NK-92 treated with Interleukin-12 subunit alpha and Interleukin-12 subunit beta, amount 100 ng/mL, for 24 hours (cell line): ENCODE data around the gene ROR2.
"Not testable (repeated sequence)": the region's sequence is repeated elsewhere in the genome, so short reads cannot be mapped to it uniquely, and the experiment has no call there.

Experiments used
- DNase-seq: peaks from one replicate; lab custom pipeline; 2025; lab: John Stamatoyannopoulos, UW

The ROR2 gene

DNA sequence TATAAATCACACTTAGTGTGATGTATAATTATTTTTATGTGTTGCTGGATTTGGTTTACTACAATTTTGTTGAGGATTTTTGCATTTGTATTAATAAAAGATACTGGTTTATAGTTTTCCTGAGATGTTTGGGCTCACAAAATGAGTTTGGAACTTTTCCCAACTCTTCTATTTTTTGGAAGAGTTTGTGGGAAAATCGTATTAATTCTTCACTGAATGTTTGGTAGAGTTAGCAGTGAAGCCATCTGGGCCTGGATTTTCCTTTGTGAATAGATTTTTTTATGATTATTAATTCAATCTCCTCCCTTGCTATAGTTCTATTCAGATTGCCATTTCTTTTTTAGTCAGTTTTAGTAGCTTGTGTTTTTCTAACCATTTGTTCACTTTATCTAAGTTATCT lies 324.7 kb downstream of the ROR2 start:
- no peak for DNase-seq

DNA sequence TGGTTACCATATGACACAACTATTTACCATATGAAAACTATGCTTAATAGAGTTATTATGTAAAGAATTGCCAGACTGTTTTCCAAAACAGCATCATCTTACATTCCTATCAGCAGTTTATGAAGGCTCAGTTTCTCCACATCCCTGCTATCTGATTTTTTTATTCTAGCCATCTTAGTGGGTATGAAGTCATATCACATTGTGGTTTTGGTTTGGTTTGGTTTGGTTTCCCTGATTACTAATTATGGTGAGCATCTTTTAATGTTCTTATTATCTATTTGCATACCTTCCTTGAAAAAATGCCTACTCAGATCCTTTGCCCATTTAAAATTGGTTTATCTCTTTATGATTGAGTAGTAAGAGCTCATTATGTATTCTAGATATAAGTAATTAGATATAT lies 327.0 kb downstream of the ROR2 start:
- DNase-seq = no peak

DNA sequence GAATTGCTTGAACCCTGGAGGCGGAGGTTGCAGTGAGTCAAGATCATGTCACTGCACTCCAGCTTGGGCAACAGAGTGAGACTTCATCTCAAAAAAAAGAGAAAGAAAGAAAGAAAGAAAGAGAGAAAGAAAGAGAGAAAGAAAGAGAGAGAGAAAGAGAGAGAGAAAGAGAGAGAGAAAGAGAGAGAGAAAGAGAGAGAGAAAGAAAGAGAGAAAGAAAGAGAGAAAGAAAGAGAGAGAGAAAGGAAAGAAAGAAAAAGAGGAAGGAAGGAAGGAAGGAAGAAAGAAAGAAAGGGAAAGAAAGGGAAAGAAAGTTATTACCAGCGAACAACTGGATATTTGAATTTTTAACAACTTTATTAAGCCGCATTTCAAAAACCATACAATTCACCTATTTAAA lies 327.9 kb downstream of the ROR2 start:
- DNase-seq = not testable (repeated sequence)

GRCh38 chr9:91614044-91614443 lies 336.0 kb downstream of the ROR2 start:
- not testable (repeated sequence) for DNase-seq

- DNase-seq = no peak
Observed at GRCh38 chr9:91611582-91611981, 338.4 kb downstream of the ROR2 start.

GRCh38 chr9:91606255-91606995 lies 343.6 kb downstream of the ROR2 start:
- DNase-seq = no peak

DNA sequence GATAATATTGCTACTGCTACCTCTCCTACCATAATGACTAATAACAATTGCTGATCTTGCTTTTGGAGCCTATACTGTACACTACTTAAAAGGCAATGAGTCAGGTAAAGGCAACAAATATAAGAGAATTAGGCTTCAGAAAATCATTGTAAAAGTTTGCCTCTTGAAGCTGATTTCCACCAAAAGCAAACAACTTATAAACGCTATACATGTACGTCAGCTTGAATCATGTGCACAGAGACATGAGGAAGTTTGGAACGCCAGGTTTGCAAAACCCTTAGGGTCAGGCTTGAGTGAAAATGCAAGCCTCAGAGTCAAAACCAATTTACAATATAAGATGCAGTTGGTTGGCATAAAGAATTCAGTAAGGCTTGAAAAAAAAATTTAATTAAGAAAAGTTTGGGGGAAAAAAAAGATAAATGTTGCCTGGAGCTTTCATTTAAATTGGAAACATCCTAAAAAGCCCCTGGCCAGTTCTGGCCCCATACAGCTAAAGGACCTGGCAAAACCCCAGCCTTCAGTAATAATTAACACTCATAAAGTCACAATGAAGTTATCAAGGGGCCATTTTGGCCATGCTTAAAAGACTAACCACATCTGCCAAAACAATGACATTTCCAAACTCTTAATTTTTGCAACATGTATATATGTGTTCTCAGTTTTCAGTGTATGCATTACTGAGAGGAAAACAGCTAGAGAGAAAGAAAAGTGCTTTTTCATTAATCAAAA lies 345.4 kb downstream of the ROR2 start:
- DNase-seq = no peak

- DNase-seq = no peak
Observed at GRCh38 chr9:91603932-91604331, 346.1 kb downstream of the ROR2 start.

GRCh38 chr9:91599564-91599963 lies 350.5 kb downstream of the ROR2 start:
- DNase-seq = no peak

- no peak for DNase-seq
Observed at GRCh38 chr9:91591627-91592026, 358.4 kb downstream of the ROR2 start.

DNA sequence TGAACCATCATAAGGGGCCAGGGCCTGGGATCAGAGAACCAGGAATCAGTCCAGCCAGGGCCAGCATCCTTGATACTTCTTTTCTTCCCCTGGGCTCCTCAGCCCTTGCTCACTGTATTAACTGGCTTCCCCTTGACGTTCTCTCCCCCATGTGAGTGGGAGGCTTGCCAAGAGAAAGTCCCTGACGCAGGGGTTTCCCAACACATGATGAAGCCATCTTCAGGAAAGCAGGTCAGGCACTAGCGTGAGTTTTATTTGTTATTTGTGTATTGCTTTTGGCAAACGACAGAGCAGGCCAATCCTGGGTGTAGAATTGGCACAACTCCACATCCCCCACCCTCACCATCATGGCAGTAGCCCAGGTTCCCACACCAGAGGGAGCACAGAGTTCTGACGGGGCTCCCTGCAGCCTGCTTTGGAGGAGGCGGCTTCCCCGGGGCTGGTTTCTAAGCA lies 360.9 kb downstream of the ROR2 start:
- no peak for DNase-seq

DNA sequence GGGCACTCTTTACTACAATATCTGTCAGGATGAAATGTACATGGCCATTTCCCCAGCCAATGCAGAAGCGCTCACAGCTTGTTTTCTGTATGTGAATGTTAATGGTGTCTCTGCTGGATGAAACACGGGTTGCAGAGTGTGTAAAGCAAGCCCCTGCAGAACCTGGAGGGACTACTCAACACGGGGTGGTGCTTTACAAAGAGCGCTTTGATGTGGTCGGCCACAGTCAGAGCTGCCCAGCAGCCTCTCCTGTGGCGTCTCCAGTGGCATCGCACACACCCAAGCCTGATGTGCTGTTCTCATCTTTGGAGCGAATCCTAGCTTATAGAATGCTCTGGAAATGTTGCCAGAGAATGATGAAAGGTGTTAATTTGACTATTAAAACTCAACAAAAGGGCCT lies 363.7 kb downstream of the ROR2 start:
- no peak for DNase-seq

DNA sequence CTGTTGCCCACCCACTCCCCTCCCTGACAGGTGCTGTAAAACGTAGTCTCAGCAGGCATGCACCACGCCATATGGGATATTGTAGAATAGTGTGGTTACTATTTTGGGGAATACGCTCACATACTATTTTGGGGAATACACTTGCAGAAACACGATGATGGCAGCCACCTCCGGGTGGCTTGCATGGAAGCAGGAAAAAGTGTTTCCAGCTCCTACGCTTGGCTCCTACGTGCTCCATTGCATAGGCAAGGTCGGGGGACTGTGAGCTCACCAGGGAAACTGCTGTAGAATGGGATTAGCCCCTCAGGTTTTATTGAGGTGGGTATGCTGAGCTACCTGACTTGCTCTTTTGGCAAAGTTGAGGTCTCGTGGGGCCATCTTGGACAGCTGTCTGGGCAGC lies 366.1 kb downstream of the ROR2 start:
- no peak for DNase-seq

- no peak for DNase-seq
Observed at GRCh38 chr9:91583161-91583875, 366.7 kb downstream of the ROR2 start.

- no peak for DNase-seq
Observed at GRCh38 chr9:91582181-91582580, 367.8 kb downstream of the ROR2 start.

- peak; percentile 62 for DNase-seq
Observed at GRCh38 chr9:91580136-91580535, 369.9 kb downstream of the ROR2 start.

- DNase-seq = no peak
Observed at GRCh38 chr9:91578911-91579310, 371.1 kb downstream of the ROR2 start.

DNA sequence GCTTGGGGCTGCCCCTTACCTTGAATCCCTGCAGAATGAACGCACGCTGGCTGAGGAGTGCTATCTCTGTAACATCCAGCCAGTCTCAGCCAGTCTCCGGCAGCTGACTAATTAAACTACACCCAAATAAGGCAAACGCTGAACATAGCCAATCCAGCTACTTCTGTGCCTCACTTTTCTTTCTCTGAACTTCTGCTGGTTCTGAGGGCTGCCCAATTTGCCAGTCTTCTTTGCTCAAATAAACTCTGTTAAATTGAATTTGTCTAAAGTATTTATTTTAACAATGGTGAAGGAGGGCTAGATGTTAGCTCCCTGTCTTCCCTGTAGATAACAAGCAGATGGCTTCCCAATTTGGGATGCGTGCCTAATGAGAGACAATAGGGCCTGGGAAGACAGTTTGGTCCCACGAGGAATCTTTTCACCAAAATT lies 372.4 kb downstream of the ROR2 start:
- no peak for DNase-seq

DNA sequence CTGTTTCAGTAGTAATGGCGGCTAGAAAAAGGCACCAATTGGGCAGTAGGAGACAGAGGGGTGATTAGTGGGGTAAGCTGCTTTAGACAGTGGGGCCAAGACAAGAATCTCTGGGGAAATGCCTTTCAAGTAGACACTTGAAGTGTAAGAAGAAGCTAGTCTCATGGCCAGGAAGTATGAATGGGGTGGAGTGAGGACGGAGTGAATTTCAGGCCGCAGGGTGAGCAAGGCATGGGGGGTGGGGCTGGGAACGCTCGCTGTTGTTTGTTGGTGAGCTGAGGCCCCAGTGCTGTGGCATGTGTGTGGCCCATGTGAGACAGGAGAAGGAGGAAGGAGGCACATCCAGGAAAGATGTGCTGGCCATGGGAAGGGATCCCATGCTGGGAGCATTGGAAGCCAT lies 377.2 kb downstream of the ROR2 start:
- no peak for DNase-seq

DNA sequence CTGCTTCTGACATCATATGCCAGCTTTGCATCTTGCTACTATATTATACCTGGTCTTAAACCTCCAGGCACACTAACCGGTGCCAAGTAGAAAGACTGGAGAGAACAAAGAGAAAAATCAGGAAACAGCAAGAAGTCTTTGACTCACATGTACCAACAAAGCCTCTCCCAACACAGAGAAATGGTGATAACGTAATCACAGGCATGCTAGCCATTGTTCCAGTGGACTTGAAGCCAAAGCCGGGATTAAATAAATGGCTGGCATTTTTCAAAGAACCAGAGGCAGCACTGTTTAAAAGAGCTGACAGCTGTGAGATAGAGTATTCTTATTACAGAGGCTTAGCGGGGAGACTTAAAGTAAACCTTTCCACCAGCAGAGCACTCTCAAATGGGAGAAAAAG lies 378.0 kb downstream of the ROR2 start:
- DNase-seq = no peak

GRCh38 chr9:91571036-91571435 lies 379.0 kb downstream of the ROR2 start:
- no peak for DNase-seq

GRCh38 chr9:91567642-91568274 lies 382.3 kb downstream of the ROR2 start:
- DNase-seq = no peak
